T-helper 2 cell treated with Interferon-gamma antibody and Interleukin-4, amounts not matched to agents 100 ng/mL and 5 ng/mL, for 36 hours (primary cell): ENCODE measurements around the gene MYO1B. TPM values are rescaled to one million over a fixed set of nuclear protein-coding genes. Genes with fewer than 3 reads are reported as not detected.
"Not testable (repeated sequence)": the region's sequence is repeated elsewhere in the genome, so short reads cannot be mapped to it uniquely, and the experiment has no call there.

ENCODE experiments used
- intact Hi-C: fragments of 100-400 bp; cut with micrococcal nuclease; formaldehyde crosslinking; loops from one replicate; pipeline ENCODE4 v1.15.1; 2023
- total RNA-seq: library from RNA; stranded (reverse); gene quantifications from 2 replicates; pipeline ENCODE4 v1.2.3, GENCODE V29; 2022

Gene MYO1B
- total RNA-seq, 1 donor from 2014 or later: 2.8 TPM

GRCh38 chr2:191443446-191443845 lies 198.2 kb downstream of the MYO1B start:
- intact Hi-C loops: no loop called here

GRCh38 chr2:191446910-191447309 lies 201.7 kb downstream of the MYO1B start:
- intact Hi-C loops: no loop called here

GRCh38 chr2:191451116-191451515 lies 205.9 kb downstream of the MYO1B start:
- intact Hi-C loops: no loop called here

GRCh38 chr2:191452065-191452464 lies 206.9 kb downstream of the MYO1B start:
- intact Hi-C loops: no loop called here

GRCh38 chr2:191453761-191454160 lies 208.6 kb downstream of the MYO1B start:
- intact Hi-C loops: no loop called here

- intact Hi-C loops: not testable (repeated sequence)
Observed at GRCh38 chr2:191456506-191456905, 211.3 kb downstream of the MYO1B start.

GRCh38 chr2:191459158-191459557 lies 214.0 kb downstream of the MYO1B start:
- intact Hi-C loops: no loop called here

- intact Hi-C loops: no loop called here
Observed at GRCh38 chr2:191462370-191462769, 217.2 kb downstream of the MYO1B start.

- intact Hi-C loops: no loop called here
Observed at GRCh38 chr2:191463790-191464189, 218.6 kb downstream of the MYO1B start.

GRCh38 chr2:191465766-191466420 lies 220.7 kb downstream of the MYO1B start:
- intact Hi-C loops: no loop called here

GRCh38 chr2:191467113-191467512 lies 221.9 kb downstream of the MYO1B start:
- intact Hi-C loops: no loop called here

- intact Hi-C loops: no loop called here
Observed at GRCh38 chr2:191470306-191470705, 225.1 kb downstream of the MYO1B start.

- intact Hi-C loops: no loop called here
Observed at GRCh38 chr2:191474464-191474863, 229.3 kb downstream of the MYO1B start.

Other genes with a start within 250 kb of the MYO1B start
- 776 and 789 TPM in 2 replicates for gene STAT1, start 231.2 kb upstream of the MYO1B start, total RNA-seq
- gene STAT4, start 94.4 kb upstream of the MYO1B start, total RNA-seq: 91.2 and 93.2 TPM in 2 replicates